GM10847 (cell line): Measurements from ENCODE around the gene BTG1.

Source experiments
- POLR2A ChIP-seq: IDR thresholded peaks from 2 replicates; pipeline ENCODE4 v1.6.1; 2011; ENCODE audit not compliant: insufficient read length; ENCODE audit errors: extremely low read depth

BTG1 gene

GRCh38 chr12:92141591-92142121 is 4.0 kb downstream of the BTG1 start:
- TF ChIP-seq POLR2A, result no peak

GRCh38 chr12:92140896-92141536 is 4.6 kb downstream of the BTG1 start:
- no peak for TF ChIP-seq POLR2A

GRCh38 chr12:92140156-92140555 is 5.5 kb downstream of the BTG1 start:
- no peak for TF ChIP-seq POLR2A

- TF ChIP-seq POLR2A, result no peak
Measured at GRCh38 chr12:92139634-92140150, 6.0 kb downstream of the BTG1 start.

GRCh38 chr12:92138626-92139025 is 7.0 kb downstream of the BTG1 start:
- TF ChIP-seq POLR2A, result no peak

GRCh38 chr12:92138144-92138543 is 7.5 kb downstream of the BTG1 start:
- TF ChIP-seq POLR2A, result no peak

- TF ChIP-seq POLR2A, result no peak
Measured at GRCh38 chr12:92136965-92137721, 8.5 kb downstream of the BTG1 start.

- no peak for TF ChIP-seq POLR2A
Measured at GRCh38 chr12:92136026-92136730, 9.5 kb downstream of the BTG1 start.

GRCh38 chr12:92134638-92135274 is 10.9 kb downstream of the BTG1 start:
- no peak for TF ChIP-seq POLR2A

- TF ChIP-seq POLR2A, result no peak
Measured at GRCh38 chr12:92133795-92134637, 11.6 kb downstream of the BTG1 start.

GRCh38 chr12:92133171-92133570 is 12.5 kb downstream of the BTG1 start:
- no peak for TF ChIP-seq POLR2A

GRCh38 chr12:92132288-92132687 is 13.4 kb downstream of the BTG1 start:
- no peak for TF ChIP-seq POLR2A

GRCh38 chr12:92130999-92131398 is 14.6 kb downstream of the BTG1 start:
- TF ChIP-seq POLR2A, result no peak

- TF ChIP-seq POLR2A, result no peak
Measured at GRCh38 chr12:92129609-92130008, 16.0 kb downstream of the BTG1 start.

GRCh38 chr12:92128612-92129011 is 17.0 kb downstream of the BTG1 start:
- no peak for TF ChIP-seq POLR2A

GRCh38 chr12:92124689-92125029 is 21.0 kb downstream of the BTG1 start:
- no peak for TF ChIP-seq POLR2A
